Mesenteric fat pad (tissue), 1 donor: Measurements from ENCODE around the gene OR4A16. TPM values are rescaled to one million over a fixed set of nuclear protein-coding genes. Genes with fewer than 3 reads are reported as not detected.

Experiments
- DNase-seq: peaks from one replicate; pipeline ENCODE4 v3.0.0-alpha.2; 2020; ENCODE audit warnings: low spot score
- long read RNA-seq: library from polyadenylated mRNA; unstranded; transcript quantifications from one replicate; pipeline ENCODE4 v2.0.0, GENCODE V29; 2020
- total RNA-seq: library from RNA; stranded (reverse); fragmentation: NEBNext Ultra II Directional; extraction: Animal tissue kit (Norgen Biotek cat#: 25700); gene quantifications from one replicate; pipeline ENCODE4 v1.2.1, GENCODE V29; 2021
- donor health status: DM: yes; HTN: yes; CAD: no.

Gene OR4A16, protein sequence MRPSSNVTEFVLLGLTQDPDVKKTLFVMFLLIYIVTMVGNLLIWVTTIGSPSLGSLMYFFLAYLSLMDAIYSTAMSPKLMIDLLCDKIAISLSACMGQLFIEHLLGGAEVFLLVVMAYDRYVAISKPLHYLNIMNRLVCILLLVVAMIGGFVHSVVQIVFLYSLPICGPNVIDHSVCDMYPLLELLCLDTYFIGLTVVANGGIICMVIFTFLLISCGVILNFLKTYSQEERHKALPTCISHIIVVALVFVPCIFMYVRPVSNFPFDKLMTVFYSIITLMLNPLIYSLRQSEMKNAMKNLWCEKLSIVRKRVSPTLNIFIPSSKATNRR
- total RNA-seq, result not detected
- long read RNA-seq, result 0 reads

DNA sequence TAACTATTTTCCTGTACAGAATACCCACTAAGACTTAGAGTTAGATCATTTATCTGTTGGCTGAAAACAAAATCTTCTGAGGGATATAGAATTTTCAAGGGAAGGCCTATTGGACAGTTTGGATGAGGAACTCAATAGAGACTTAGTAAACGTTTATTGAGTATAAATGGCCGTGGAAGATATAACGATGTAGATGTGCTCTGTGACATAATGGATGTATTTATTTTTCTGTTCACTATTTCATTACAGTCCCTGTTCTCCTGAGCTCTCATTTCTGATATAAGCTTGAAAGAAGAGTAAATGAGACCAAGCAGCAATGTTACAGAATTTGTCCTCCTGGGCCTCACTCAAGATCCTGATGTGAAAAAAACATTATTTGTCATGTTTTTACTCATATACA, at the start of gene OR4A16:
OR4A16 (plus strand) TSS at position 301 of the 400 bp plus-strand sequence; CDS start at position 301, 0 bp downstream.
- DNase-seq, result no peak

DNA sequence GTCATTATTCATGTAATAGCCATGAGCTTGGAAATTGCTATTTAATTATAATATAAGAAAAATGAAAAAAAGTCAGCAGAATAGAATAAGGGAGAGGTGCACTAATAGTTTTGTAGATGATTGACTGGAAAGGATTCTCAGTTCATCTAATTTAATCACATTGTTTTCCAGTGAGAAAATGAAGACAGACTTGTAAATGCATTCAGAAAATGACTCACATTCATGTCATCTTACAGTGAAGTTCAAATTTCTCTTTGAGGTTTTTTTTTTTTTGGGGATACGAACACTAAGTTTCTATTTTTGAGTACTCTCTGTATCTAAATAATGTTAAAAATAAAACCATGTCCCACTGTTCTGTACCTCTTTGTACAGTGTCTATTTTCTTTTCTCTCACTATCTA, 18.5 kb upstream of the OR4A16 start:
- DNase-seq, result no peak

DNA sequence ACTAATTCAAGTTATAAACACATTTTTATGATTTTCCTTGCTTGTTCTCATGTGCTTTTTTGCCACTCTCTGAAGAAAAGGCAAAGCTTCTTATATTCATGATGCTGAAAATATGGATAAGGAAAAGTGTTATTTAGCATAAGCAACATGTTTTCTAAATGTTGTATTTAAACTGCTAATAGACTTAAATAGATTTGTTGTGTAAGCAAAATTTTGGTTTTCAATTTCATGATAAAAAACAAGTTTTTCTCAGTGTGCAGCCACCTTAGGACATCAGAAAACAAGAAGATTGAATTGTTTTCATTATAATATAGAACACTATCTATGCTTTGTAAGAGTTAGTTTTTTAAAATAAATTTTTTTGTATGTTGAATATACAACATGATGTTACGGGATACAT, 2.3 kb downstream of the OR4A16 start:
- no peak for DNase-seq

DNA sequence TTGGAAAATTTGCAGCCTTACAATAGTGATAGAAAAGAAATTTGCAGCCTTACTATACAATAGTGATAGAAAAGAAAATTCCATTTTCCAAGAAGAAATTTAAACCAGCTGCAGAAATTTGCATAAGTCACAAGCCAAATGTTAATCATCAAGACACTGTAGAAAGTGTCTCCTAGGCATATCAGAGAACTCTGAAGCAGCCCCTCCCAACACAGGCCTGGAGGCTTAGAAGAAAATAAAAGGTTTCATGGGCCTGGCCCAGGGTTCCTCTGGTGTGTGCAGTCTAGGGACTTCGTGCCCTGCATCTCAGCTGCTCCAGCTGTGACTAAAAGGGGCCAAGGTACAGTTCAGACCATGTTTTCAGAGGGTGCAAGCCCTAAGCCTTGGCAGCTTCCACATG, 6.0 kb downstream of the OR4A16 start:
- no peak for DNase-seq

DNA sequence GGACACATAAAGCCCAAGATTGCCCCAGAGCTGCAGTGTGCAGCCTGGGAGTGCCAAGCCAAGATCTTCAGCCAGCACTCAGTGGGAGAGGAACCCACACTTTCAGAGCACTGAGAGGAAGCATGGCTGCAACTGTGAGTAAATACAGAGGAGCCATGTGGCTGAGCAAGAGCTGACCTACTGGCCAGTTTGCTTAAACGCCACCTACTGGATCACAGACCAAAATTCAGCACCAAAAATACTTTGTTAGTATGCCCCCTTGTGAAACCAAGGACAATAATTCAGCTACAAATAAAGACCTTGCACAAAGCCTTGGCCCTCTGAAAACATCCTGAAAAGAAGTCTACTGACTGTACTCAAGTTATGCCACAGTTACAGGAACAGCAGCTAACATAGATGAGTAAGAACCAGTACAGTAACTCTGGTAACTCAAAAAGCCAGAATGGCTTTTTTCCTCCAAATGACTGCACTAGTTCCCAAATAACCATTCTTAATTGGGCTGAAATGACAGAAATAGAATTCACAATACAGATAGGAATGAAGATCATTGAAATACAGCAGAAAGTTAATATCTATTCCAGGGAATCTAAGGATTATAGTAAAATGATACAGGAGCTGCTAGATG, 14.7 kb downstream of the OR4A16 start:
- DNase-seq, result no peak

DNA sequence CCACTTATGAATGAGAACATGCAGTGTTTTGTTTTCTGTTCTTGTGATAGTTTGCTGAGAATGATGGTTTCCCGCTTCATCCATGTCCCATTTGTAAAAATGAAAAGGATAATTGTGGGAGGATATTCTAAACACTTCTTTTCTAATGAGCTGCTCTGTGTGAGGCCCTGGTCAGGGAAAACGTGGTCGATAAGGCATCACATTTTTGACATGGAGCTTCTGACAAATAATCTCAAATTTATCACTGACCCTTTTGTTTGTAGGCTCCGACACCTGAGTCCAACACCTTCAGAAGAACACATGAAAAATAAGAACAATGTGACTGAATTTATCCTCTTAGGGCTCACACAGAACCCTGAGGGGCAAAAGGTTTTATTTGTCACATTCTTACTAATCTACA, 24.7 kb downstream of the OR4A16 start, which contains the start of gene OR4A15:
OR4A15 (plus strand) TSS at position 301 of the 400 bp plus-strand sequence; CDS start at position 301, 0 bp downstream.
- DNase-seq, result no peak

Other genes with a start within 250 kb of the OR4A16 start
- not detected for gene TRIM48, start 81.0 kb upstream of the OR4A16 start, total RNA-seq
- not detected for gene OR4A15, start 24.8 kb downstream of the OR4A16 start, total RNA-seq
- gene OR4C15, start 211.3 kb downstream of the OR4A16 start, total RNA-seq, result not detected
- gene OR4C16, start 228.9 kb downstream of the OR4A16 start, total RNA-seq, result not detected